GM12878 (cell line): ENCODE data around the gene ATP1A3. TPM values are rescaled to one million over a fixed set of nuclear protein-coding genes. Genes with fewer than 3 reads are reported as not detected.

Source experiments
- ATAC-seq: fragments of 200-7000 bp; cut with Tn5 transposase; 3 replicates; pipeline ENCODE4 v1.9.1; 2020; ENCODE audit warnings: mild to moderate bottlenecking, moderate library complexity
- BruUV-seq: library from RNA; stranded (reverse); fragments of 400-500 nt; replicated peaks from 2 replicates; lab custom pipeline; 2021; lab: Mats Ljungman, UMichigan
- CTCF ChIA-PET: fragments of 300-600 bp; sonication (Branson Sonifier 250); formaldehyde crosslinking; extraction: SDS; loops from one replicate; lab custom pipeline; 2021; ENCODE audit warnings: inconsistent platforms; lab: Yijun Ruan, JAX
- POLR2A ChIA-PET: fragments of 350-600 bp; formaldehyde crosslinking; extraction: SDS; loops from one replicate; lab custom pipeline; 2021; ENCODE audit warnings: inconsistent platforms; lab: Charles Lee
- RAD21 ChIA-PET: fragments of 300-600 bp; sonication (Branson Sonifier 250); formaldehyde crosslinking; loops from one replicate; lab custom pipeline; 2023; ENCODE audit warnings: antibody characterized with exemption; ENCODE audit not compliant: unreplicated experiment; lab: Charles Lee
- SMC1A ChIA-PET: fragments of 300-600 bp; sonication (Branson Sonifier 250); formaldehyde crosslinking; loops from one replicate; lab custom pipeline; 2023; ENCODE audit not compliant: unreplicated experiment, uncharacterized antibody; lab: Charles Lee
- DNase-seq: peaks from one replicate; pipeline ENCODE4 v3.0.0-alpha.2; 2011; ENCODE audit warnings: low read depth, low spot score
- FAIRE-seq: peaks from 3 replicates; lab custom pipeline; 2011; peaks lifted over from hg19 to GRCh38; lab: Jason Lieb, UNC
- H2AFZ ChIP-seq: 2 replicates; pipeline ENCODE4 v1.6.0; 2011; ENCODE audit warnings: low read depth, low read length, control low read depth; ENCODE audit not compliant: control insufficient read depth
- H3K27ac ChIP-seq: 2 replicates; pipeline ENCODE4 v1.5.1; 2011; ENCODE audit warnings: control low read depth; ENCODE audit not compliant: control insufficient read depth, insufficient read depth
- H3K27me3 ChIP-seq, 2 experiments: replicated peaks in 1 of 2; 2 replicates each; pipeline versions ENCODE4 v1.6.0 to v1.6.1; 2011; ENCODE audit warnings: low read length in 1 of 2; ENCODE audit not compliant: control insufficient read depth in 2 of 2, insufficient read depth in 2 of 2
- H3K36me3 ChIP-seq, 2 experiments: 2 replicates each; pipeline ENCODE4 v1.5.1; 2011; ENCODE audit warnings: low read length in 1 of 2; ENCODE audit not compliant: control insufficient read depth in 2 of 2, insufficient read depth in 2 of 2
- H3K4me1 ChIP-seq: 2 replicates; pipeline ENCODE4 v1.6.1; 2011; ENCODE audit warnings: mild to moderate bottlenecking, low read length, moderate library complexity, mixed read lengths; ENCODE audit not compliant: control insufficient read depth, insufficient read depth
- H3K4me2 ChIP-seq: 2 replicates; pipeline ENCODE4 v1.6.0; 2011; ENCODE audit warnings: control low read depth; ENCODE audit not compliant: control insufficient read depth, insufficient read depth
- H3K4me3 ChIP-seq: fragments of 200-600 bp; sonication (generic); 2 replicates; pipeline ENCODE4 v1.5.1; 2016
- H3K79me2 ChIP-seq: 2 replicates; pipeline ENCODE4 v1.6.0; 2011; ENCODE audit warnings: low read length; ENCODE audit not compliant: control insufficient read depth, insufficient read depth
- H3K9ac ChIP-seq: 2 replicates; pipeline ENCODE4 v1.8.0; 2011; ENCODE audit warnings: low read length, control low read depth, mixed read lengths; ENCODE audit not compliant: control insufficient read depth, insufficient read depth
- H3K9me3 ChIP-seq: replicated peaks from 3 replicates; pipeline ENCODE4 v1.5.1; 2011; ENCODE audit warnings: mild to moderate bottlenecking, low read length; ENCODE audit not compliant: control insufficient read depth, insufficient read depth
- H4K20me1 ChIP-seq: 2 replicates; pipeline ENCODE4 v1.6.0; 2011; ENCODE audit not compliant: control insufficient read depth, insufficient read depth
- BCL11A ChIP-seq: IDR thresholded peaks from 2 replicates; pipeline ENCODE4 v1.6.1; 2011; ENCODE audit warnings: low read depth, low read length
- BHLHE40 ChIP-seq, 2 experiments: fragments of 450-650 bp in 1 of 2; IDR thresholded peaks; 2 replicates each; pipeline ENCODE4 v1.6.1; 2011 to 2017; ENCODE audit warnings: low read depth in 2 of 2, borderline replicate concordance in 1 of 2, improper control_type of control experiment in 1 of 2, low read length in 1 of 2, mild to moderate bottlenecking in 1 of 2
- CBFB ChIP-seq: IDR thresholded peaks from 2 replicates; pipeline ENCODE4 v1.6.1; 2016; ENCODE audit warnings: antibody characterized with exemption, low read depth
- CBX3 ChIP-seq: fragments of 200-600 bp; sonication (generic); IDR thresholded peaks from 2 replicates; pipeline ENCODE4 v1.6.1; 2016; ENCODE audit warnings: low read depth, borderline replicate concordance
- EGR1 ChIP-seq, 2 experiments: IDR thresholded peaks; 1 replicate in 1 of 2; 2 replicates in 1 of 2; pipeline ENCODE4 v1.6.1; 2011 to 2012; ENCODE audit warnings: low read depth in 2 of 2, low read length in 2 of 2, borderline replicate concordance in 1 of 2, mild to moderate bottlenecking in 1 of 2, moderate library complexity in 1 of 2
- IKZF2 ChIP-seq, 2 experiments: fragments of 450-650 bp; IDR thresholded peaks; 2 replicates each; pipeline ENCODE4 v1.6.1; 2017; ENCODE audit warnings: mild to moderate bottlenecking in 2 of 2, moderate library complexity in 2 of 2
- MEF2A ChIP-seq: IDR thresholded peaks from 2 replicates; pipeline ENCODE4 v1.6.1; 2011; ENCODE audit warnings: low read depth, mild to moderate bottlenecking, low read length, moderate library complexity; ENCODE audit not compliant: insufficient read depth
- MEF2B ChIP-seq: fragments of 450-650 bp; IDR thresholded peaks from 2 replicates; pipeline ENCODE4 v1.6.1; 2018; ENCODE audit warnings: mild to moderate bottlenecking, moderate library complexity; ENCODE audit not compliant: partially characterized antibody, poor library complexity, severe bottlenecking
- MLLT1 ChIP-seq: fragments of 450-650 bp; IDR thresholded peaks from 2 replicates; pipeline ENCODE4 v1.6.1; 2016; ENCODE audit warnings: mild to moderate bottlenecking
- MTA2 ChIP-seq: fragments of 450-650 bp; IDR thresholded peaks from 2 replicates; pipeline ENCODE4 v1.6.1; 2016; ENCODE audit warnings: low read depth, mild to moderate bottlenecking, moderate library complexity
- MXI1 ChIP-seq: fragments of 150-350 bp; IDR thresholded peaks from 2 replicates; pipeline ENCODE4 v1.6.1; 2011; ENCODE audit warnings: low read depth, mild to moderate bottlenecking, inconsistent platforms, low read length, improper control_type of control experiment
- MYB ChIP-seq: fragments of 150-350 bp; IDR thresholded peaks from 2 replicates; pipeline ENCODE4 v1.6.1; 2014; ENCODE audit warnings: mild to moderate bottlenecking, low read depth, low read length, borderline replicate concordance
- NBN ChIP-seq: fragments of 450-650 bp; IDR thresholded peaks from 2 replicates; pipeline ENCODE4 v1.6.1; 2016
- NFIC ChIP-seq: IDR thresholded peaks from 2 replicates; pipeline ENCODE4 v1.6.1; 2012; ENCODE audit warnings: low read depth, mild to moderate bottlenecking, inconsistent platforms, low read length, moderate library complexity
- RBBP5 ChIP-seq: fragments of 200-600 bp; sonication (generic); conservative IDR thresholded peaks from 2 replicates; pipeline ENCODE4 v1.6.1; 2016
- RELB ChIP-seq: fragments of 450-650 bp; IDR thresholded peaks from 2 replicates; pipeline ENCODE4 v1.6.1; 2017; ENCODE audit warnings: low read depth, mild to moderate bottlenecking, moderate library complexity
- SPI1 ChIP-seq: IDR thresholded peaks from 2 replicates; pipeline ENCODE4 v1.6.1; 2011; ENCODE audit warnings: low read depth, mild to moderate bottlenecking, low read length, moderate library complexity, borderline replicate concordance; ENCODE audit not compliant: insufficient read depth
- TCF7 ChIP-seq: IDR thresholded peaks from 2 replicates; pipeline ENCODE4 v1.6.1; 2014; ENCODE audit warnings: antibody characterized with exemption, borderline replicate concordance
- YY1 ChIP-seq: IDR thresholded peaks from 2 replicates; pipeline ENCODE4 v1.6.1; 2011; ENCODE audit warnings: low read depth, mild to moderate bottlenecking, low read length
- WGBS: methylation state at CpG from one replicate; pipeline ENCODE4 v1.1.6; 2016; ENCODE audit warnings: low lambda C conversion rate; ENCODE audit not compliant: insufficient replicate concordance, insufficient coverage; ENCODE audit errors: missing lambda C conversion rate; 5-methylcytosine and 5-hydroxymethylcytosine counted together
- in situ Hi-C: fragments of 300-500 bp; cut with MboI; formaldehyde crosslinking; loops from 9 replicates; pipeline ENCODE4 v1.14.3; 2018; ENCODE audit warnings: mixed read lengths
- intact Hi-C: fragments of 100-400 bp; cut with micrococcal nuclease; formaldehyde crosslinking; loops from one replicate; pipeline ENCODE4 v1.14.2; 2022; ENCODE audit not compliant: unreplicated experiment
- polyA plus RNA-seq, 11 experiments: library from polyadenylated mRNA; depleted of rRNA in 4 of 11; unstranded in 6 of 11; stranded (reverse) in 5 of 11; fragments of >200 nt; fragmentation: Nextera tagmentation in 4 of 11; fragmentation: Illumina TruSeq in 1 of 11; extraction: Ambion mirVana in 4 of 11; extraction: Trizol in 1 of 11; gene quantifications; 1 replicate in 1 of 11; 2 replicates in 10 of 11; pipeline versions ENCODE4 v1.2.1 to v1.2.3, GENCODE V29; 2011 to 2016; ENCODE audit warnings: inconsistent platforms in 2 of 11, missing spikeins in 2 of 11, low read depth in 1 of 11
- total RNA-seq, 4 experiments: library from RNA; depleted of rRNA in 3 of 4; stranded (reverse); fragments of >200 nt in 3 of 4; fragmentation: Illumina TruSeq in 1 of 4; extraction: Trizol in 1 of 4; gene quantifications; 2 replicates each; pipeline versions ENCODE4 v1.2.1 to v1.2.3, GENCODE V29; 2013 to 2021

ATP1A3 gene
- total and polyA plus RNA-seq, 10 of the 15 experiments (the other 5 are each of a cell fraction or from before 2014, with no cell fraction given): 0.17 to 0.86 (median 0.32) TPM; not detected in 2

- no TSS peak for BruUV-seq
- no peaks in the 10 kb centered on the region for H3K79me2 ChIP-seq
- H3K27me3 ChIP-seq: no peaks in the 10 kb centered on the region; a peak in 1 of 4 replicates
- H3K4me3 ChIP-seq: peak overlapping the region; percentile 88; the same call in 1 of the 2 replicates
- ChIA-PET POLR2A (interaction anchor here (0.6 to 1.2 kb wide), 2 partner anchors 60 to 68 kb away, joined by 6 to 7 read pairs; no protein-coding TSS in a partner anchor), SMC1A (interaction anchor here (0.7 to 1.2 kb wide), 3 partner anchors 17 to 632 kb away, joined by 3 read pairs; partner anchors contain the start of genes RABAC1 and RPS19), CTCF (interaction anchor here (1.1 to 10.0 kb wide), 3 partner anchors 55 to 405 kb away, joined by 3 to 98 read pairs (median 4); no protein-coding TSS in a partner anchor), RAD21 (interaction anchor here (1.0 kb wide), 1 partner anchor 66 kb away, joined by 5 read pairs; no protein-coding TSS in a partner anchor)
- H3K27ac ChIP-seq: peak overlapping the region; percentile 73
- in situ Hi-C loops: loop anchor here (25.0 kb wide), 1 partner anchor 1821 kb away; the partner anchor contains the start of gene SMG9
- H3K4me1 ChIP-seq: peaks cover 37% of the 10 kb centered on the region
- ATAC-seq: no peak
- no peaks in the 10 kb centered on the region for H4K20me1 ChIP-seq
- no peak for FAIRE-seq
- intact Hi-C loops: no loop called here
- H3K9me3 ChIP-seq: no peaks in the 10 kb centered on the region; the same call in 2 of the 3 replicates
- H3K9ac ChIP-seq: peak overlapping the region; percentile 87
- no peak overlapping the region for H2AFZ ChIP-seq
- no peaks in the 10 kb centered on the region for H3K36me3 ChIP-seq
- peak overlapping the region; percentile 86 for H3K4me2 ChIP-seq
- WGBS: 70% methylated on average over 9 of the region's 9 CpGs
- DNase-seq: no peak
- no peak for TF ChIP-seq YY1
- peak; percentile 53; the same call in 1 of the 2 replicates for TF ChIP-seq NFIC
- no peak for TF ChIP-seq MYB
- no peak for TF ChIP-seq RELB
- peak; percentile 59; the same call in 1 of the 2 replicates for TF ChIP-seq CBFB
- peak; percentile 84 for TF ChIP-seq MEF2A
- 0 out of 3 replicates have a peak, but pooled peaks of 1 of the 2 experiments have one; percentile 1 for TF ChIP-seq EGR1 (IDR thresholded peaks at IDR 0.05; ENCODE audit: borderline replicate concordance in 1 of 2, low read depth in 2 of 2, low read length in 2 of 2)
- TF ChIP-seq SPI1: 0 out of 2 replicates have a peak, but pooled peaks have one; percentile 6
- no peak for TF ChIP-seq MXI1
- TF ChIP-seq CBX3: no peak
- no peak for TF ChIP-seq MLLT1
- TF ChIP-seq BHLHE40 (IDR thresholded peaks at IDR 0.05; ENCODE audit: borderline replicate concordance in 1 of 2, low read depth in 2 of 2, low read length in 1 of 2): no peak
- TF ChIP-seq RBBP5: no peak
- 0 out of 2 replicates have a peak, but pooled peaks have one; percentile 21 for TF ChIP-seq MTA2
- peak; percentile 44 for TF ChIP-seq MEF2B
- TF ChIP-seq BCL11A: no peak
- no peak for TF ChIP-seq TCF7
- no peak for TF ChIP-seq IKZF2 (IDR thresholded peaks at IDR 0.05)
- TF ChIP-seq NBN: no peak
Observed at GRCh38 chr19:41941410-41942202, 52.4 kb downstream of the ATP1A3 start.
